Activated naive CD4-positive, alpha-beta T cell treated with anti-CD3 and anti-CD28 coated beads, Interleukin-2, amount 50 U/mL, for 72 hours (primary cell): ENCODE results near the gene SDR39U1. TPM values are rescaled to one million over a fixed set of nuclear protein-coding genes. Genes with fewer than 3 reads are reported as not detected.
"Not testable (repeated sequence)": the region's sequence is repeated elsewhere in the genome, so short reads cannot be mapped to it uniquely, and the experiment has no call there.

Experiments
- ATAC-seq, 2 donors: fragments of 150-1000 bp; cut with Tn5 transposase; 2 replicates each; pipeline ENCODE4 v1.10.0; 2021; ENCODE audit warnings: mild to moderate bottlenecking in 2 of 2, moderate library complexity in 2 of 2
- DNase-seq, 2 donors: peaks; one replicate each; pipeline ENCODE4 v3.0.0; 2021 to 2022; ENCODE audit warnings: low spot score in 2 of 2
- H3K27ac Mint-ChIP-seq, 2 donors: one replicate each; pipeline ENCODE4 v1.8.0; 2022; ENCODE audit warnings: mild to moderate bottlenecking in 2 of 2, mixed read lengths in 2 of 2
- H3K36me3 Mint-ChIP-seq, 2 donors: one replicate each; pipeline ENCODE4 v1.8.0; 2022; ENCODE audit warnings: mixed read lengths in 2 of 2
- H3K9me3 Mint-ChIP-seq, 2 donors: one replicate each; pipeline ENCODE4 v1.8.0; 2022; ENCODE audit warnings: mixed read lengths in 2 of 2
- total RNA-seq, 2 donors: library from RNA; stranded (reverse); gene quantifications; one replicate each; pipeline ENCODE4 v1.2.3, GENCODE V29; 2022

SDR39U1 gene, protein sequence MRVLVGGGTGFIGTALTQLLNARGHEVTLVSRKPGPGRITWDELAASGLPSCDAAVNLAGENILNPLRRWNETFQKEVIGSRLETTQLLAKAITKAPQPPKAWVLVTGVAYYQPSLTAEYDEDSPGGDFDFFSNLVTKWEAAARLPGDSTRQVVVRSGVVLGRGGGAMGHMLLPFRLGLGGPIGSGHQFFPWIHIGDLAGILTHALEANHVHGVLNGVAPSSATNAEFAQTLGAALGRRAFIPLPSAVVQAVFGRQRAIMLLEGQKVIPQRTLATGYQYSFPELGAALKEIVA
- 10 to 100 TPM; 50.6 to 72.3 TPM for total RNA-seq

DNA sequence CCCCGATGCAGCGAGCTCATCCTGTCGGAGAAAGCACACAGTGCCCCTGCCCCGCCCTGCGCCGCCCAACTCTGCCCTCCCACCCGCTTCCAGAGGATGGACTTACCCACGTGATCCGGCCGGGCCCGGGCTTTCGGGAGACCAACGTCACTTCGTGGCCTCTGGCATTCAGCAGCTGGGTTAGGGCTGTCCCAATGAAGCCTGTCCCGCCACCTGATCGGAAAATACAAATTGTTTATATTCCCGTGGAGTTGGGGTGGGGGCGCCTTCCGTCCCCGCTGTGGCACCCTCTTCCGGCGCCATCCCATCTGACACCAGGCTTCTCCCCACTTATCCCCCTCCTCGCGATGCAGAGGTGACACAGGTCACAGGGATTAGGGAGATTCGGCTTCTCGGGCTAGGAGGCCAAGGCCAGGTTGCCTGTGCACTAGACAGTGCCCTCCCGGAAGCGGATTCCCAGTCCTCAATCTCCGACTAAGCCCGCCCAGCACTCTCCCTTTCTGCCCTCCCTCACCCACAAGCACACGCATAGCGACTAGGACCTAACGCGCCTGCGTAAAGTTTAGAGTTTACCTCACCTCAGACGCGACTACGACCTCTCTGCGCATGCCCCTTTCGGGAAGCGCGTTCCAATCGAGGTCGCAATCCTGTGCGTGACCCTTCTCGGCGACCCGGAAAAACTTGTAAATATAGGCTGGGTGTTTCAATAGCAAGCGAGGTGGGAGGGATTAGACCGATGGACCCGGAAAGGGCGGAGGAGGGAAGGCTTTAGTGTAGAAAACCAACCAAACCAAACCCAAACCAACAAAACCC lies at the start of gene SDR39U1:
TSS of gene SDR39U1 (minus strand) at position 537 of the 813 bp plus-strand sequence. CDS start at position 530, 7 bp downstream.
- H3K9me3 Mint-ChIP-seq, result no peaks in the 10 kb centered on the region
- peak within 1 kb of the TSS; percentile 98 to 100 for H3K27ac Mint-ChIP-seq
- DNase-seq (peak; percentile 91 to 97), ATAC-seq (peak; percentile 87 to 92)
- peaks cover 30 to 49% of the 10 kb centered on the region in 2 donors for H3K36me3 Mint-ChIP-seq

DNA sequence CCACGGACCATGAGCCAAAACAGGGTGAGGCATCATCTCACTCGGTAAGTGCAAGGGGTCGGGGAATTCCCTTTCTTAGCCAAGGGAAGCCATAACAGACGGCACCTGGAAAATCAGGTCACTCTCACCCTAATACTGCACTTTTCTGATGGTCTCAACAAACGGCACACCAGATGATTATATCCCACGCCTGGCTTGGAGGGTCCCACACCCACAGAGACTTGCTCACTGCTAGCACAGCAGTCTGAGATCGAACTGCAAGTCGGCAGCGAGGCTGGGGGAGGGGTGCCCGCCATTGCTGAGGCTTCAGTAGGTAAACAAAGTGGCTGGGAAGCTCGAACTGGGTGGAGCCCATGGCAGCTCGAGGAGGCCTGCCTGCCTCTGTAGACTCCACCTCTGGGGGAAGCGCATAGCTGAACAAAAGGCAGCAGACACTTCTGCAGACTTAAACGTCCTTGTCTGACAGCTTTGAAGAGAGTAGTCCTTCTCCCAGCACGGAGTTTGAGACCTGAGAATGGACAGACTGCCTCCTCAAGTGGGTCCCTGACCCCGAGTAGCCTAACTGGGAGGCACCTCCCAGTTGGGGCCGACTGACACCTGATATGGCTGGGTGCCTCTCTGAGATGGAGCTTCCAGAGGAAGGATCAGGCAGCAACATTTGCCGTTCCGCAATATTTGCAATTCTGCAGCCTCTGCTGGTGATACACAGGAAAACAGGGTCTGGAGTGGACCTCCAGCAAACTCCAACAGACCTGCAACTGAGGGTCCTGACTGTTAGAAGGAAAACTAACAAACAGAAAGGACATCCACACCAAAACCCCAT lies 49.2 kb upstream of the SDR39U1 start:
- DNase-seq, H3K36me3 Mint-ChIP-seq, ATAC-seq, H3K27ac Mint-ChIP-seq: not testable (repeated sequence)
- H3K9me3 Mint-ChIP-seq, result peaks cover 6 to 10% of the 10 kb centered on the region in 2 donors

DNA sequence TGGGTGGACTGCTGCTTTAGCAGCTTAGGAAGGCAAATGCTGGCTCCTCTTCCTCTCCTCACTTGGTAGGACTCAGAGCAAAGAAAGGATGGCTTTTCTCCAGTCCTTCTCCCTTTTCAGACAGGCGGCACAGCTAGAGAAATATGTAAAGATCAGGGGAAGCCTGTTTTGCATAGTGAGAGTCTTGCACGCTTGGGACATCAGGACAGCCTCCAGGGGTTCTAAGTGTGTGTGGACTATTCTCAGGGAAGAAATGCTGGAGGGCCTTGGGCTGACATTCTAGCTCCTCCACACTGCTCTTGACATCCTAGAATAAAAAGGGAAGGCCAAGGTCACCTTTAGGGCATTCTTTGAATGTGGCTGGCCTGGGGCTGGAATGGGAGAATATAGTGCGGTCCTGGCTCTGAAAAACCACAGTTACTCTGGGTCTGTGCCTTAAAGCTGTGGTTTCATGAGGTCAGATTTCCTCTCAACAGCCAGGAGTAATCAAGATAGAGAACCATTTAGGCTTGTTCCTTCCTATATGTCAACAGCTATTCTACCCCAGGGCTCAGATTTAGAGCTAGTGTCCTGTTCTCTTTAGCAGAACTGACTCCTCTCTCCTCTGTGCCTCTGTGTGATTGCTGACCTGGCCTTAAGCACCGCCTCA lies 41.2 kb upstream of the SDR39U1 start:
- Mint-ChIP-seq H3K9me3 (no peaks in the 10 kb centered on the region), H3K36me3 (peaks cover 0 to 7% of the 10 kb centered on the region in 2 donors), H3K27ac (no peak overlapping the region)
- ATAC-seq (peak; percentile 11 to 38), DNase-seq (no peak)

DNA sequence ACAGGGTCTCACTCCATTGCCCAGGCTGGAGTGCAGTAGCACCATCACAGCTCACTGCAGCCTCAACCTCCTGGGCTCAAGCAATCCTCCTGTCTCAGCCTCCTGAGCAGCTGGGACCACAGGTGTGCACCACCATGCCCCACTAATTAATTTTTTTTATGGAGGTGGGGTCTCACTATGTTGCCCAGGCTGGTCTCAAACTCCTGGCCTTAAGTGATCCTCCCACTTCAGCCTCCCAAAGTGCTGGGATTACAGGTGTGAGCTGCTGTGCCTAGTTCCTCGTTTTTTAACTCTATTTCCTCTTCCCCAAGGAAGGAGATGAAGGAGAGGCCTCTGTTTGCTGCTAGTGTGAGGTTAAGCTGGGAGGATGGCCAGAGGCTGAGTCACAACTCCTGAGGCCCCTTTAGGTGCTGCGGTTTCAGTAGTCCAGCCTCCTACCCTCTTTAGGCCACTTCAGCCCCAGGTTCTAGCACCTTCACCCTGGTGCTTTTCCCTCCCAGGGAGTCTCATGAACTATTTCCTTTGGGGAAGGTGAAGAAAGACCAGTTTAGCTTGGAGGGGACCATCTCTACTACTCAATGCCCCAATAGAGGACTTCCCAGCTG lies 40.2 kb upstream of the SDR39U1 start:
- not testable (repeated sequence) for DNase-seq, ATAC-seq, H3K27ac Mint-ChIP-seq, H3K36me3 Mint-ChIP-seq, H3K9me3 Mint-ChIP-seq

DNA sequence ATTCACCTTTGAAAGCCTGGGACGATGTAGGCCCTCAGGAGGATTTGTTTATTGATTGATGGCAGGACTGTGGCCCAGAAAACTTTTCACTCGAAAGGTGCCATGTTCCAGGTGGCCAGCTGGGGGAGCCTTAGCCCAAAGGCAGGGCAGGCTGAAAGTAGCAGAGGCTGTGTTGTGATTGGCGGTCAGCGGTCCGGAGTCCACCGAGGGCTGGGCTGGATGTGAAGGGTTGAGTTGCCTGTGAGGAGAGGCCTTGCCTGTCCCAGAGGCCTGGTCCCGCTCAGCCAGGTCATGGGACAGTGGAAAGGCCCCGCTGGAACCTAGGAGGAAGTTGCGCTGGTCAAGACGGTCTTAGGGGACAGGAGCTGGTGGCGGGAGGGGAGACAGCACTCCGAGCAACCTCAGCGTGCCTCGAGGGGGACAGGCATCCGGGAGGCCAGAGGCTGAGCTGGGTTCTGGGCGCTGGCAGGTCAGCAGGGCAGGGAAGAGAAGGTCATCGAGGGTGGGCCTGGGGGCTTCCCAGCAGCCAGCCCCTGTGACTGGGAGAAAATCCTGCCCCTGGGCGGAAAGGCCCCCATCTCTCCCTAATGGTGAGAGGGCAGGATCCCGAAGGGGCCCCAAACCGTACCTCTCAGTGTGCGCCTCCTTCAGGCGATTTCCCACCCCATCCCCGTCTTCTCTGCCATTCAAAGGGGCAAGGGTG lies 39.2 kb upstream of the SDR39U1 start:
- ATAC-seq (peak; percentile 71 to 76), DNase-seq (peak in 1 of 2 donors; percentile 64)
- peak overlapping the region in 1 of 2 donors; percentile 55 for H3K27ac Mint-ChIP-seq
- H3K9me3 Mint-ChIP-seq, result no peaks in the 10 kb centered on the region
- peaks cover 0 to 10% of the 10 kb centered on the region in 2 donors for H3K36me3 Mint-ChIP-seq

DNA sequence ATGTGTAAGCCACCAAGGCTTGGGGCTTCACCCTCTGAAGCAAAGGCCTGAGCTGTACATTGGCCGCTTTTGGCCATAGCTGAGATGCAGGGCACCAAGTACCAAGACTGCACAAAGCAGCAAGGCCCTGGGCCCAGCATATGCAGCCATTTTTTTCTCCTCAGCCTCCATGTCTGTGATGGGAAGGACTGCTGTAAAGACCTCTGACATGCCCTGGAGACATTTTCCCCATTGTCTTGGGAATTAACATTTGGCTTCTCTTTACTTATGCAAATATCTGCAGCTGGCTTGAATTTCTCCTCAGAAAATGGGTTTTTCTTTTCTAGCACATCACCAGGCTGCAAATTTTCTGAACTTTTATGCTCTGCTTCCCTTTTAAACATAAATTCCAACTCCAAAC lies 37.4 kb upstream of the SDR39U1 start:
- ATAC-seq, H3K9me3 Mint-ChIP-seq: not testable (repeated sequence)

DNA sequence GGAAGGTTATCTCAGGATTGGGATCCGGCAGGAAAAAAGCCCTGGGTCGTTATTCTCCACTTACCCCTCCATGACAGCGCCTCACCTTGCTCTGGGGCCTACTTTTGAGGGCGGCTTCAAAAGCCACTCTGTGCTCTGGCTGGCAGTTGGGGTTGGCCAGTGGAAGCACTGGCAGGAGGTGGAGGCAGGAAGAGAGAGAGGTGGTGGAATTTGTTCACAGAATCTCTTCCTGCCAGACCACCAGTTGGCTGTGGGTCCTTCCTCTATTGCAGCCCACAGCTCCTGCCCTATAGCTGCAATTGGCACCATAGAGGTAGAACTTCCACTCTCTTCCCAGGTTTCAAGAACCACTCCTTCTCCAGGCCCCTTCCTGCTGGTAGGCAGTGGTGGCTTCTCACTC lies 32.7 kb upstream of the SDR39U1 start:
- no peak for ATAC-seq
- peaks cover 0 to 18% of the 10 kb centered on the region in 2 donors for H3K36me3 Mint-ChIP-seq
- no peak for DNase-seq
- no peaks in the 10 kb centered on the region for H3K9me3 Mint-ChIP-seq
- H3K27ac Mint-ChIP-seq, result peak overlapping the region in 1 of 2 donors; percentile 73

More for the DNA sequence above, 37.4 kb upstream of the SDR39U1 start:
- DNase-seq, H3K27ac Mint-ChIP-seq, H3K36me3 Mint-ChIP-seq: not testable (repeated sequence)

DNA sequence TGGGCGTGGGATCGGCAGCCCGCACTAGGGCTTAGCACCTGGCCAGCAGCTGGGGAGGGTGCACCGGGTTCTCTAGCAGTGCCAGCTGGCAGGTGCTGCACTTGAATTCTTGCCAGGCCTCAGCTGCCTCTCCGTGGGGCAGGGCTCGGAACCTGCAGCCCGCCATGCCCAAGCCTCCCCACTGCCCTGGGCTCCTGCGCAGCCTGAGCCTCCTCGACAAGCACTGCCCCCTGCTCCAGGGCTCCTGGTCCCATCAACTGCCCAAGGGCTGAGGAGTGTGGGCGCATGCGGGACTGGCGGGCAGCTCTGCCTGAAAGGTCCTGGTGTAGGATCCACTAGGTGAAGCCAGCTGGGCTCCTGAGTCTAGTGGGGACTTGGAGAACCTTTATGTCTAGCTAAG lies 30.6 kb upstream of the SDR39U1 start:
- no peak for ATAC-seq
- H3K9me3 Mint-ChIP-seq, result no peaks in the 10 kb centered on the region
- DNase-seq, result no peak
- H3K27ac Mint-ChIP-seq, result no peak overlapping the region
- peaks cover 0 to 8% of the 10 kb centered on the region in 2 donors for H3K36me3 Mint-ChIP-seq

DNA sequence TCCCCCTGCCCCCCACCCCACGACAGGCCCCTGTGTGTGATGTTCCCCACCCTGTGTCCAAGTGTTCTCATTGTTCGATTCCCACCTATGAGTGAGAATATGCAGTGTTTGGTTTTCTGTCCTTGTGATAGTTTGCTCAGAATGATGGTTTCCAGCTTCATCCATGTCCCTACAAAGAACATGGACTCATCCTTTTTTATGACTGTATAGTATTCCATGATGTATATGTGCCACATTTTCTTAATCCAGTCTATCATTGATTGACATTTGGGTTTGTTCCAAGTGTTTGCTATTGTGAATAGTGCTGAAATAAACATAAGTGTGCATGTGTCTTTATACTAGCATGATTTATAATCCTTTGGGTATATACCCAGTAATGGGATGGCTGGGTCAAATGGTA lies 27.9 kb upstream of the SDR39U1 start:
- not testable (repeated sequence) for H3K27ac Mint-ChIP-seq, ATAC-seq

DNA sequence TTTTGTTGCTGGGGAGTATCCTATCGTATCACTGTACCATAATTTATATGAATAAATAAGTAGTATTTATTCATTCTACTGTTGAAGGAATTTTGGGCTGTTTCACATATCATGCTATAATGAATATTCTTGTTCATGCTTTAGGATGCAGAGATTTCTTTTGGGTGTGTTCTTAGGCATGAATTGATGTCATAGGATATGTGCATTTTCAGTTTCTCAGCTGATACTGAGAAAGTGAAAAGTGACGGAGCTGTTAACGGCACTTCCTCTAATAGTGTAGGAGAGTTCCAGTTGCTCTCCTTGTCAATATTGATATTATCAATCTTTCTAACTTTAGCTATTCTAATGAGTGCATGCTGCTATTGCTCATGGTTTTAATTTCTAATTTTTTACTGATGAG lies 23.2 kb upstream of the SDR39U1 start:
- DNase-seq, result no peak
- peaks cover 0 to 9% of the 10 kb centered on the region in 2 donors for H3K9me3 Mint-ChIP-seq
- ATAC-seq, result no peak
- H3K27ac Mint-ChIP-seq, result no peak overlapping the region
- peaks cover 0 to 4% of the 10 kb centered on the region in 2 donors for H3K36me3 Mint-ChIP-seq

More for the DNA sequence above, 27.9 kb upstream of the SDR39U1 start:
- not testable (repeated sequence) for H3K9me3 Mint-ChIP-seq, DNase-seq, H3K36me3 Mint-ChIP-seq

DNA sequence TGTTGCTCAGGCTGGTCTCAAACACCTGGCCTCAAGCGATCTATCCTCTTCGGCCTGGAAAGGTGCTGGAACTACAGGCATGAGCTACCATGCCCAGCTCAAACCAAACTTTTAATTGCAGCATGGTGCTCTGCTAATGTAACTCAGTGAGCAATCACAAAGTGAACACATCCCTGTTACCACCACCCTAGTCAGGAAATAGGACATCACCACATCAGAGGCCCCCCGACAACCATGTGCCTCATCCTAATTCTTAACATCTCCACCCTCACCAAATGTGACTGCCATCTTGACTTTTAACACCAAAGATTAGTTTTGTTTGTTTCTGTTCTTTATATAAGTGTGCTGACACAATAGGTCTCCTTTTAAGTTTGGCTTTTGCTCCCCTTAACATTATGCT lies 22.8 kb upstream of the SDR39U1 start:
- Mint-ChIP-seq H3K36me3 (peaks cover 0 to 4% of the 10 kb centered on the region in 2 donors), H3K27ac (no peak overlapping the region), H3K9me3 (peaks cover 0 to 9% of the 10 kb centered on the region in 2 donors)
- DNase-seq (no peak), ATAC-seq (no peak)

DNA sequence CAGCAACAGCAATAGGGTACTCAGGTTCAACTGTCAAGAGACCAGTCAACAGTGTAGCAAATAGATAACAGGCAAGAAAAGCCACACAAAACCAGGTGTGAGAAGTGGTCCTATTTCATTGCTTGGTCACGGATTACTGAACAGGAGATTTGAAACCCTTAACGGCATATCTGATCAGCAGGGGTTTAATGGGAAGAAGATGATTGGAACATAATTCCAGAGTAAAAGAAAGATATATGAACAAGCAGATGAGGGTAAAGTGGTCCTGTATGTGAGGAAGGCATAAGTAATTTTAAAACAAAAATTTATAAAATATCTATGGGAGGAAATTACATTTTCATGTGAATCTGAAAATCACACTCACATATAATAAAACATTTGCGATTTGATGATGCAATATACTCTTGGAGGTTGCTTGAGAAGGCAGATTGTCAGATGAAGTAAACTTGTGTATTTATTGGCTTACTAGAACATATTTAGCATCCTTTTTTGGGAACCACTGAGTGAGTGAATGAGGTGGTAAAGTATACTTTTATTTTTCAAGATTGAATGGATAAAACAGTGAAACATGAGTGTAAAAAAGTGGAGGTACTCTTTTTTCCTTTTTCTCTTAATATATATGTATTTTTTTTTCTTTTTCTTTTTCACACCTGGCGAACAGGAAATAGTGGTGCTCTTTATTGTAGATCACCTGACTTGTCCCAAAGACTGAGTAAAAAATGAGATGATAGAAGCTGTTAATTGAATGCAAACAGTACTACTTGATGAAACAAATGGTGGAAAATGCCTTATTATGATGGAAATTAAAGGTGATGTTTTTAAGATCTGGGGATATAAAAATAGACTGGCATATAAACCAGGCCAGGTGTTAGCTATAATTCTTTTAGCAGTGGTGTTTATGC lies 21.6 kb upstream of the SDR39U1 start:
- H3K9me3 Mint-ChIP-seq, result peaks cover 0 to 9% of the 10 kb centered on the region in 2 donors
- H3K36me3 Mint-ChIP-seq, result peaks cover 0 to 4% of the 10 kb centered on the region in 2 donors
- no peak for ATAC-seq
- DNase-seq, result no peak
- no peak overlapping the region for H3K27ac Mint-ChIP-seq

DNA sequence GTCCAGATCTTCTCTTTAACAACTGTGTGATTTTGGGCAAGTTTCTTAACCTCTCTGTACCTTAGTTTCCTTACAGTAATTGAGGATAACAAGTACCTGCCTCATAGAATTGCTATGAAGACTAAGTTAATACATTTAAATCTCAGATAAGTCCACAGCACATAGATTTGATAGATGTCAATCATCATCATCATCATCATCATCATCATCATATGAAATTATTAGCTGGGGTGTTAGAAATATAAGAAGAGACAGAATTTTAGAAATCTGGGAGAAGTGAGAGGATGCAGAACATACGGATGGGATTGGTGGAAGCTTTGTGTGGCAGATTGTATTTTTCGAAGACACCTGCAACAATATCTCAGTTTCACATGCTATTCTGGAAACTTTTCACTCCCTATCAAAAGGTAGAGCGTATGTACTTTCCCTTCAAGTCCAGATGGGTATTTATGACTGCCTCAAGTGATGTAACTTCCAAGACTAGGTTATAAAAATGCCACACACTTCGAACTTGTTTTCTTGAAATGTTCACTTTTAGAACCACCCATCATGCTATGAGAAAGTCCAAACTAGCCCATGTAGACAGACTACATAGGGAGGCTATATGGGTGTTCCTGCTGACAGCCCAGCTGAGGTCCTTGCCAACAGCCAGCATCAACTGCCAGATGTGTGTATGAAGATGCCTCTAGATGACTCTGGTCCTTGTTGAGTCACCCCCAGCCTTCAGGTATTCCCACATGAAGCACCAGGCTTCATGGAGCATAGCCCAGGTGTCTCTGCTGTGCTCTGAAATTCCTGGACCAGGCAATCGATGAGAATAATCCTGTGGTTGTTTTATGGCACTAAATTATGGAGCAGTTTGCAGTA lies 20.7 kb upstream of the SDR39U1 start:
- DNase-seq (no peak), ATAC-seq (peak in 1 of 2 donors; percentile 64)
- Mint-ChIP-seq H3K27ac (no peak overlapping the region), H3K36me3 (peaks cover 0 to 4% of the 10 kb centered on the region in 2 donors), H3K9me3 (peaks cover 0 to 9% of the 10 kb centered on the region in 2 donors)

DNA sequence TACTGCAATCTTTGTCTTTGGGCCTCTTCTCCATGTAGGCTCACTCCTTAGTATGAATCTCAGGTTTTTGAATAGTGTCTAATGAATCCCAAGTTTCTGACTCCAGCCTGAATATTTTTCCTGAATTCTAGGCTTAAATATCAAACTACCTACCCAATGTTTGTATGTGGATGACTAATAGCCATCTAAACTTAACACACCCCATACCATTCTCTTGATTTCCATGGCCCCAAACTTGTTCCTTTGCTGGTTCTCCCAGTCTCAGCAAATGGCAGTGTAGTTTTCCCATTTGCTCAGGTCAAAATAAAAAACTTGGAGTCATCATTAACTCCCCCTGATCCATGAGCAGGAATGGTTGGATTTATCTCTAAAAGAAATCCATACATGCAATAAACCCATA lies 18.8 kb upstream of the SDR39U1 start:
- peaks cover 0 to 9% of the 10 kb centered on the region in 2 donors for H3K36me3 Mint-ChIP-seq
- DNase-seq (no peak), ATAC-seq (no peak)
- H3K9me3 Mint-ChIP-seq, result no peaks in the 10 kb centered on the region
- H3K27ac Mint-ChIP-seq, result no peak overlapping the region
